ENCODE measurements around the gene MAMDC2. TPM values are rescaled to one million over a fixed set of nuclear protein-coding genes. Genes with fewer than 3 reads are reported as not detected.

MAMDC2 gene
- total and polyA plus RNA-seq, 2 of the 8 experiments (the other 6 are each of a cell fraction or from before 2014, with no cell fraction given), result 6.1 to 15.4 TPM

DNA sequence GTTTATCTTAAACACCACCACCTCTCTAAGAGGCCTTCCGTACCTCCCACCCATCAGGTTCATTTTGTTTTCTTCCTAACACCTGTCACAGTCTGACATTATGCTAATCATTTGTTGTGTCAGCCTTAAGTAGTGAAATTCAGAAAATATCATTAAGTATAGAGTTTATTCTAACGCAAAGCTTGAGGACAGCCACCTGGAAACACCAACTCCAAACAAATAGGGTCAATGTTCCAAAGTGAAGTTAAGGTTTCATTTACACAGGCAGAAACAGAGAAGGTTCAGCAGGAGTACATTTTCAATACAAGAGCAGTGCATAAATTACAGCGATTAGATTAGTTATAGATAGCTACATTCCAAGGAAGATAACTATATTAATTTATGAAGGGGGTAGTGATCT lies 213.9 kb downstream of the MAMDC2 start:
- no peak overlapping the region for H2BK120ac ChIP-seq (replicated peaks; ENCODE audit: low read depth, low read length)
- H2BK12ac ChIP-seq (ENCODE audit: low read depth, low read length), result no peak overlapping the region
- H3K79me2 ChIP-seq (ENCODE audit: control insufficient read depth in 1 of 2, insufficient read depth in 2 of 2, low read length in 2 of 2), result peaks cover 9 to 35% of the 10 kb centered on the region in 2 experiments
- H3K18ac ChIP-seq (ENCODE audit: extremely low read depth, low read length), result no peak overlapping the region
- ChIA-PET CTCF (ENCODE audit: partially characterized antibody) (interaction anchor here (0.6 to 1.2 kb wide), 4 partner anchors 27 to 289 kb away, joined by 3 to 4 read pairs (median 3); no protein-coding TSS in a partner anchor), POLR2A (ENCODE audit: partially characterized antibody) (interaction anchor here (0.9 to 1.5 kb wide), 5 partner anchors 9 to 34 kb away, joined by 3 to 6 read pairs (median 3); no protein-coding TSS in a partner anchor)
- H3K9me3 ChIP-seq (ENCODE audit: insufficient read depth in 2 of 2, low read depth in 1 of 2, low read length in 1 of 2), result no peaks in the 10 kb centered on the region
- no peak overlapping the region for H3K4ac ChIP-seq (replicated peaks; ENCODE audit: insufficient read length, low read depth, low read length)
- H3K36me3 ChIP-seq (ENCODE audit: control insufficient read depth in 2 of 4, insufficient read depth in 4 of 4, low read length in 3 of 4), result peaks cover 0 to 6% (median 0%) of the 10 kb centered on the region in 4 experiments; a peak in 1 of 8 replicates
- peaks cover 0 to 4% (median 2%) of the 10 kb centered on the region in 4 experiments; a peak in 3 of 7 replicates for H3K4me1 ChIP-seq (replicated peaks in 1 of 4; ENCODE audit: control insufficient read depth in 3 of 4, insufficient read depth in 4 of 4, low read length in 3 of 4)
- H4K91ac ChIP-seq (replicated peaks; ENCODE audit: insufficient read length, low read length), result no peak overlapping the region
- H3K4me2 ChIP-seq (ENCODE audit: insufficient read depth in 1 of 2, low read depth in 2 of 2, low read length in 2 of 2), result peak overlapping the region; percentile 81 to 86; a peak in 2 of 4 replicates
- H3K27ac ChIP-seq (ENCODE audit: low read depth, low read length), result no peak overlapping the region
- no peaks in the 10 kb centered on the region; the same call in 1 of the 2 replicates for H3K79me1 ChIP-seq (ENCODE audit: low read depth, low read length)
- peaks cover 5 to 7% of the 10 kb centered on the region in 2 experiments for H4K20me1 ChIP-seq (replicated peaks in 1 of 2; ENCODE audit: control insufficient read depth in 1 of 2, insufficient read depth in 2 of 2, low read length in 2 of 2)
- DNase-seq (ENCODE audit: low read depth in 1 of 2, low spot score in 2 of 2), result no peak
- no peak overlapping the region for H2AK5ac ChIP-seq (ENCODE audit: low read depth, low read length)
- no peak overlapping the region for H3K4me3 ChIP-seq (ENCODE audit: extremely low read depth in 1 of 4, insufficient read depth in 2 of 4, low read depth in 3 of 4, low read length in 4 of 4)
- no peak overlapping the region for H4K5ac ChIP-seq (ENCODE audit: insufficient read length, low read depth, low read length)
- no peak overlapping the region for H3K14ac ChIP-seq (ENCODE audit: insufficient read length)
- H2BK20ac ChIP-seq (ENCODE audit: low read length), result no peak overlapping the region
- 90% methylated on average over 3 of the region's 3 CpGs; no CpG with 5 or more reads in 1 of the 2 experiments for WGBS, 2 experiments (ENCODE audit: extremely low coverage in 1 of 2, insufficient coverage in 1 of 2, insufficient read length in 1 of 2, insufficient replicate concordance in 2 of 2, low coverage in 1 of 2, low lambda C conversion rate in 2 of 2, missing lambda C conversion rate in 1 of 2)
- no peak overlapping the region for H3K23ac ChIP-seq (ENCODE audit: insufficient read length)
- no peak overlapping the region for H3K56ac ChIP-seq (replicated peaks; ENCODE audit: insufficient read length, low read depth, low read length)
- H3K9ac ChIP-seq (replicated peaks in 1 of 4; ENCODE audit: extremely low read depth in 1 of 4, low read depth in 3 of 4, low read length in 3 of 4), result no peak overlapping the region
- H3K27me3 ChIP-seq (replicated peaks in 1 of 4; ENCODE audit: control insufficient read depth in 3 of 4, extremely low read depth in 1 of 4, insufficient read depth in 3 of 4, low read length in 3 of 4), result no peaks in the 10 kb centered on the region
- H3K23me2 ChIP-seq (ENCODE audit: low read depth, low read length), result no peaks in the 10 kb centered on the region; the same call in 1 of the 2 replicates
- no peak for FAIRE-seq
- H2BK15ac ChIP-seq (ENCODE audit: low read length), result no peak overlapping the region
- no peak overlapping the region for H2AFZ ChIP-seq (ENCODE audit: low read length)
- H2BK5ac ChIP-seq (ENCODE audit: low read depth, low read length), result no peak overlapping the region
- no peak overlapping the region for H4K8ac ChIP-seq (ENCODE audit: extremely low read depth, insufficient read depth, low read length)
- TF ChIP-seq TAF7 (optimal IDR thresholded peaks at IDR 0.05; ENCODE audit: borderline replicate concordance, low read depth, low read length), result no peak
- TF ChIP-seq SUZ12 (IDR thresholded peaks at IDR 0.05; ENCODE audit: low read length), result no peak
- TF ChIP-seq SP2 (IDR thresholded peaks at IDR 0.05; ENCODE audit: low read length), result no peak
- no peak for TF ChIP-seq MAFK (IDR thresholded peaks at IDR 0.05; ENCODE audit: low read depth, low read length)
- no peak for TF ChIP-seq SIN3A (conservative IDR thresholded peaks at IDR 0.05 in 1 of 2, IDR thresholded peaks at IDR 0.05 in 1 of 2; ENCODE audit: low read depth in 1 of 2, low read length in 2 of 2)
- no peak for TF ChIP-seq RXRA (IDR thresholded peaks at IDR 0.05; ENCODE audit: insufficient read depth, low read depth, low read length)
- TF ChIP-seq CEBPB (IDR thresholded peaks at IDR 0.05; ENCODE audit: low read depth, low read length), result no peak
- no peak for TF ChIP-seq TBP (IDR thresholded peaks at IDR 0.05; ENCODE audit: low read depth, low read length)
- TF ChIP-seq, protein P1, sequence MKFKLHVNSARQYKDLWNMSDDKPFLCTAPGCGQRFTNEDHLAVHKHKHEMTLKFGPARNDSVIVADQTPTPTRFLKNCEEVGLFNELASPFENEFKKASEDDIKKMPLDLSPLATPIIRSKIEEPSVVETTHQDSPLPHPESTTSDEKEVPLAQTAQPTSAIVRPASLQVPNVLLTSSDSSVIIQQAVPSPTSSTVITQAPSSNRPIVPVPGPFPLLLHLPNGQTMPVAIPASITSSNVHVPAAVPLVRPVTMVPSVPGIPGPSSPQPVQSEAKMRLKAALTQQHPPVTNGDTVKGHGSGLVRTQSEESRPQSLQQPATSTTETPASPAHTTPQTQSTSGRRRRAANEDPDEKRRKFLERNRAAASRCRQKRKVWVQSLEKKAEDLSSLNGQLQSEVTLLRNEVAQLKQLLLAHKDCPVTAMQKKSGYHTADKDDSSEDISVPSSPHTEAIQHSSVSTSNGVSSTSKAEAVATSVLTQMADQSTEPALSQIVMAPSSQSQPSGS (IDR thresholded peaks at IDR 0.05; ENCODE audit: low read length), result no peak
- no peak for TF ChIP-seq BRCA1 (IDR thresholded peaks at IDR 0.05; ENCODE audit: low read depth, low read length)
- no peak for TF ChIP-seq CHD2 (IDR thresholded peaks at IDR 0.05; ENCODE audit: low read length)
- TF ChIP-seq BACH1 (IDR thresholded peaks at IDR 0.05; ENCODE audit: low read length), result no peak
- TF ChIP-seq SRF (IDR thresholded peaks at IDR 0.05; ENCODE audit: low read depth, low read length), result no peak

All from H1 (cell line).